Stimulated activated effector memory CD8-positive, alpha-beta T cell treated with anti-CD3 and anti-CD28 coated beads, Interleukin-12 subunit alpha, Interleukin-12 subunit beta, amount 100 ng/mL, for 72 hours (primary cell): ENCODE results near the gene CHCHD2.
A peak's percentile ranks its signal among the peaks of the same experiment; 100 is the strongest.

Experiments
- ATAC-seq: fragments of 150-1000 bp; cut with Tn5 transposase; 2 replicates; pipeline ENCODE4 v1.10.0; 2021
- DNase-seq, 2 donors: peaks; one replicate each; pipeline ENCODE4 v3.0.0; 2021 to 2022; ENCODE audit warnings: low spot score in 2 of 2
- H3K27ac Mint-ChIP-seq: one replicate; pipeline ENCODE4 v1.8.0; 2022; ENCODE audit warnings: mild to moderate bottlenecking, mixed read lengths
- H3K36me3 Mint-ChIP-seq: one replicate; pipeline ENCODE4 v1.8.0; 2022; ENCODE audit warnings: mild to moderate bottlenecking, mixed read lengths
- H3K4me1 Mint-ChIP-seq: one replicate; pipeline ENCODE4 v1.8.0; 2022; ENCODE audit warnings: mixed read lengths
- H3K4me3 Mint-ChIP-seq: one replicate; pipeline ENCODE4 v1.8.0; 2022; ENCODE audit warnings: mild to moderate bottlenecking, mixed read lengths
- H3K9me3 Mint-ChIP-seq: one replicate; pipeline ENCODE4 v1.8.0; 2022; ENCODE audit warnings: mixed read lengths

CHCHD2 gene

GRCh38 chr7:56063882-56064625 lies 42.2 kb downstream of the CHCHD2 start, which contains the start of gene SUMF2:
Gene SUMF2 (plus strand): TSS chr7:56064286. CDS start chr7:56064312, 26 bp downstream.
- no peaks in the 10 kb centered on the region for H3K9me3 Mint-ChIP-seq
- peak within 1 kb of the TSS; percentile 88 for H3K4me3 Mint-ChIP-seq
- peaks cover 33% of the 10 kb centered on the region for H3K4me1 Mint-ChIP-seq
- H3K36me3 Mint-ChIP-seq = peaks cover 91% of the 10 kb centered on the region
- H3K27ac Mint-ChIP-seq = peak within 1 kb of the TSS; percentile 94
- peak; percentile 95 for ATAC-seq
- peak; percentile 92 to 95 for DNase-seq

GRCh38 chr7:56063500-56063881 lies 42.8 kb downstream of the CHCHD2 start:
- peak overlapping the region; percentile 88 for H3K4me3 Mint-ChIP-seq
- ATAC-seq (no peak), DNase-seq (no peak)
- H3K27ac Mint-ChIP-seq = peak overlapping the region; percentile 94
- peaks cover 33% of the 10 kb centered on the region for H3K4me1 Mint-ChIP-seq
- H3K36me3 Mint-ChIP-seq = peaks cover 91% of the 10 kb centered on the region
- no peaks in the 10 kb centered on the region for H3K9me3 Mint-ChIP-seq

- peak; percentile 17 for ATAC-seq
- no peak for DNase-seq
- Mint-ChIP-seq H3K27ac (peak overlapping the region; percentile 94), H3K4me1 (peaks cover 33% of the 10 kb centered on the region), H3K36me3 (peaks cover 91% of the 10 kb centered on the region), H3K9me3 (no peaks in the 10 kb centered on the region), H3K4me3 (peak overlapping the region; percentile 88)
Observed at GRCh38 chr7:56062382-56062781, 43.9 kb downstream of the CHCHD2 start.

GRCh38 chr7:56053993-56054392 lies 52.3 kb downstream of the CHCHD2 start:
- ATAC-seq (no peak), DNase-seq (no peak)
- H3K9me3 Mint-ChIP-seq = no peaks in the 10 kb centered on the region
- peak overlapping the region; percentile 88 for H3K27ac Mint-ChIP-seq
- H3K4me1 Mint-ChIP-seq = peaks cover 16% of the 10 kb centered on the region
- H3K36me3 Mint-ChIP-seq = peaks cover 82% of the 10 kb centered on the region
- peak overlapping the region; percentile 82 for H3K4me3 Mint-ChIP-seq

GRCh38 chr7:56053379-56053778 lies 52.9 kb downstream of the CHCHD2 start:
- ATAC-seq (no peak), DNase-seq (no peak)
- Mint-ChIP-seq H3K9me3 (no peaks in the 10 kb centered on the region), H3K4me1 (peaks cover 16% of the 10 kb centered on the region), H3K27ac (peak overlapping the region; percentile 88), H3K4me3 (peak overlapping the region; percentile 82), H3K36me3 (peaks cover 75% of the 10 kb centered on the region)
